Left lobe of liver (tissue), 2 donors: ENCODE results near the gene CYTH1. TPM values are rescaled to one million over a fixed set of nuclear protein-coding genes. Genes with fewer than 3 reads are reported as not detected.

Experiments used
- ATAC-seq: fragments of 200-7000 bp; cut with Tn5 transposase; one replicate; pipeline ENCODE4 v1.9.1; 2020; ENCODE audit warnings: mild to moderate bottlenecking, moderate library complexity
- DNase-seq: peaks from one replicate; pipeline ENCODE4 v3.0.0-alpha.2; 2020; ENCODE audit warnings: low spot score
- total RNA-seq: library from RNA; stranded (reverse); gene quantifications from one replicate; pipeline ENCODE4 v1.2.1, GENCODE V29; 2021
- donor health status: DM: no; HTN: no; CAD: no; lungs with moderate emphysema.
- donor health status: DM: no; HTN: yes; CAD: no.

CYTH1 gene
- total RNA-seq, 1 donor from 2014 or later = 32.1 TPM

- no peak for DNase-seq
- no peak for ATAC-seq
Observed at GRCh38 chr17:78806451-78806850, 24.4 kb upstream of the CYTH1 start.

- no peak for ATAC-seq
- DNase-seq = no peak
Observed at GRCh38 chr17:78805301-78805700, 23.2 kb upstream of the CYTH1 start.

- ATAC-seq (no peak), DNase-seq (no peak)
Observed at GRCh38 chr17:78804777-78805176, 22.7 kb upstream of the CYTH1 start.

DNA sequence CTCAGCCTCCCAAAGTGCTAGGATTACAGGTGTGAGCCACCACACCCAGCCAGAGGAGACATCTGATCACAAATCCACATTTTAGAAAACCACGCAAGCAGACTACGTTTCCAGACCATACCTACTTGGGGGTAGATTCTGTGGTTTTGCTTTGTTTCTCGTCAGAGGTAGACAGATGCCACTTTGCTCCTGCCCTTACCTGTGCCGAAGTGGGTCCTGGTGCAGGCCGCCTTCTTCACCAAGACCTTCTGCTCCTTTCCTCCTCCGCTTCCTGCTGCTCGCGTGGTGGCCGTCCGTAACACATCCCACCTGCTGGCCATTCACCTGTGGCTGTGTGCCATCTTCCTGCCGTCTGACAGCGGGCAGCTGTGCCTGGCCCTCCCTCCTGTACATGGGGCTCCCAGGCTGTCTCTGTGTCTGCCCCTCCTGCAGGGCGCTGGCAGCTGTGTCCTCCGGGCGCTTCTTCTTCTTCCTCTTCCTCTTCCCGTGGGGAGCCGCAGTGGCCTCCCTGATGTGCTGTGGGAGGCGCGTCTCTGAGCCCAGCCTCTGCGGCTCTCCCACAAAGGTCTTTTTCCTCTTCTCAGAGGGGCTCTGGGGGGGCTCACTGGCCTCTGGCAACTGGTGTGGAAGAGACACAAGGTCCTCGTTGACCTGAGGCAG is 21.2 kb upstream of the CYTH1 start:
- ATAC-seq (peak; percentile 13), DNase-seq (no peak)

GRCh38 chr17:78802459-78802858 is 20.4 kb upstream of the CYTH1 start:
- ATAC-seq (no peak), DNase-seq (no peak)

DNA sequence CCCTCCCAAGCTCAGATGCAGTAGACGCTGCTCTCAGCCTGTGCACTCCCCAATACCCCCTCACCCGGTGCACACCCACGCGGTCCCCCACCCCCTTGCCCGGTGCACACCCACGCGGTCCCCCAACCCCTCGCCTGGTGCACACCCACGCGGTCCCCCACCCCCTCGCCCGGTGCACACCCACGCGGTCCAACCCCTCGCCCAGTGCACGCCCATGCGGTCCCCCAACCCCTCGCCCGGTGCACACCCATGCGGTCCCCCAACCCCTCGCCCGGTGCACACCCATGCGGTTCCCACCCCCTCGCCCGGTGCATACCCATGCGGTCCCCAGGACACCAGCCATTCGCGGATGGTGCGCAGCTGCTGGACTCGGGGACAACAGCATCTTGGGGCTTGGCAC is 19.9 kb upstream of the CYTH1 start:
- ATAC-seq = no peak
- DNase-seq = no peak

DNA sequence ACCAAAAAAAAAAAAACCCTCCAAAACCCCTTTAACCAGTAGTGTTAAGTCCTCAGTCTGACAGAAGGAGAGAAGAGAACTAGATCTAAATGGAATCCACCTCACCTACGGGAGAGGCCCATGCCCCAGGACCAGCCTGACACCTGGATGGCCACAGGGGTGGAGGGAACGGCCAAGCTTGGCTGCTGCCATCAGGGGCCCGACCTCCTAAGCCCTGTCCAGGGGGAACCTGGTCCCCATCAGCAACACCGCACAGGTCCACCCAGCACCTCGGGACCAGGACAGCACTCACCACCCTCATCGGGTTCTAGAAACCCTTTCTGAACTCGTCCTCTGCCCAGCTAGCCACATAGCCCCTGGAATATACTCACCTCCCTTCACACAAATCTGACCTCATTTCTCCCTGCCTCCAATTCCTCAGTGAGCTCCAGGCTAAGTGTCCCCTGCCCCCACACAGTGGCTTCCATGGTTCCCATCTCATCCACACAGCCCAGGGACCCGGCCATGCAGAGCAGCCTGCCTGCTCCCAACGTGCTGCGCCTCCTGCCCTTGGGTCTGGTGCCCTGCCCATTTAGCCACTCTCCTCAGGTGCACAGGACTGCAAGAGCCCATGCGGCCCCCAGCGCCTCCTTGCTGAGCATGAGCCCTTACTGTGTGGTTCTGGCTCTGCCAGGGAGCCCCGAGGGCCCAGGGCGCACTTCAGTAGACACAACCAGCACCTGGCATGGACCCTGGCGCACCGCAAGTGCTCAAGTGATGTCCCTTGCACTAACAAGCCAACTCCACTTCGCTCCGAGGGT is 18.3 kb upstream of the CYTH1 start:
- ATAC-seq (no peak), DNase-seq (no peak)

DNA sequence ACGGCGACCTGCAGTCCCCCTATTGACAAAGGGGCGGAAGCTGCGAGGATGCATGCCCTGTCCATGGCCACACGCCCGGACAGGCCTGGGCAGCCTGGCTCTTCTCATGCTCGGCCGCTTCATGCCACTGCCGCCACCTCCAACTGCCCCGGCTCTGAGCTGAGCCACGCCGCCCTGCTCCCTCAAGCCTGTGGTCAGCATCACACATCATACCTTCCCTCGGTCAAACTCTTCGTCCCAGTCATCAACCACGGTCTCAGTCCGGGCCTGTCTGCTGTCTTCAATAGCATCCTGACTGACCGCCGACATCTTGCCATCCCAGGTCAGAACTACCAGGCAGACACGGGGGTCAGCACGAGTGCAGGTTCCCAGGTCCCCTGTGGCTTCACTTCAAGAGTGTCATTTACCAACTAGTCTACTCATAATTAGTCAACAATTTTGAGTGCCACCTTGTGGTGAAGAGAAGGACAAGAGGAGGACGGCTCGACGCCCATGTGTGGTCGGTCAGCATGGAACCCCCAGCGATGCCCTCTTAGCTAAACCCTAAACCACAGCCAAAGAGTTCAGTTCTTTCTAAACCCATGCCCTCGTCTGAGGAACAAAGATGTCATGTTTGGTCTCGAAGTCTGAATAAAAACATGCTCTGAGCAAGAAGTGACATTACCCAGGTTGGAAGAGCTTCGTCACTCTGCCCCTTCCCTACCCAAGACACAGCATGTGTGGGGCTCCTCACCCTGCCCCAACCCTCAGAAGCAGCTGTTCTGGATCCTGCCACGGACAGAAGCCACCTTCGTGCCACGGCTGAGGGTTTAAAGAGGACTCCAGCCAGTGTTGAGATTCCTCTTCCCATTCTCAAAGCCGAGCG is 16.9 kb upstream of the CYTH1 start:
- DNase-seq (no peak), ATAC-seq (peak; percentile 74)

DNA sequence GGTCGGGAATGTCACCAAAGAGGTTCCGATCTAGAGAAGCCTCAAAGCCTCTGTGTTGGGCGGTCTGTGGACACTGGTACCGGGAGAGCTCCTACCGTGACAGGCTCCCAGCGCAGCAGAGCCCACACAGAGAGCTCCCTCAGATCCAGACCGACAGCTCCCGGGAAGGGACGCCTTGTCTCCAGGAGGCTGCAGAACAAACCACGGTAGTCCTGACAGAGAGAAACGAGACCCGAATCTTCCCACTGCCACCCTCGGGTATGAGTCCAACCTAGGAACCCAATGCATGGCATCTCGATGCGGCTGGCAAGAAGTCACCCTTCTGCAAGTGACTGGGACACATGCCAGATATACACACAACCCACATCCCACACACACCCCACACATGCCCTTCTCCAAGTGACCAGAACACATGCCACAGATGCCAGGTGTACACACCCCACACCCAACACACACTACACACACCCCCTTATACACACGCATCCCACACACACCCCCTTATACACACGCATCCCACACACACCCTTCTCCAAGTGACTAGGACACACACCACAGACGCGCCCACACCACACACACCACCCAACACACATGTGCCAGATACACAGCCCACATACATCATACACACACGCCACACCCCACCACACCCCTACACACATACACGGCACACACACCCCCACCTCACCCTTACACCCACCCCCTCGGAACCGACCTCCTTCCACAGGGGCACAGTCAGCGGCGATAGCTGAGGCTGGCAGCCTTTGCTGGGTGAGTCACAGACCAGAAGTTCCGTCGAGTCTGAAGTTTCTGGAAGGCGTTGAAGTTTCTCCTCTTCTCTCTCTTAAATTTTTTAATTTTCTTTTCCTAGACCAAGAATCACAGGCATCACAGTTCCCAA is 15.9 kb upstream of the CYTH1 start:
- DNase-seq (no peak), ATAC-seq (no peak)

GRCh38 chr17:78797213-78797612 is 15.1 kb upstream of the CYTH1 start:
- no peak for ATAC-seq

DNA sequence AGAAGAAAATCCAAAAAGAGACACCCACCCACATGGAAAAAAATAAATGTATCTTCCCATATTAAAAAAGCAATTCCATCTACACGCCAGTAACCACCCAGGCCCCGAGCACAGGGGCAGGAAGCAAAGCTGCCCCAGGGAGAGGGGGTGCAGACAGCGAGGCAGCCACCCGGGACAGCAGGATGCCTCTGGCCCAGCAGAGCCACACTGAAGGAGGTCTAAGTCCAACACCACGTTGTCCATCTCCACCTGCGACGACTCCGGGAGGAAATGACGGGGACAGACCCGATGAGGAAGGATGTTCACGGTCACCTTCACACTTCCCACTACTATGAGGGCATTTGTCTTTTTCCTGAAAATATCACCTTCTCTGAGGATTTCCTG is 14.4 kb upstream of the CYTH1 start:
- ATAC-seq (no peak), DNase-seq (no peak)

More at GRCh38 chr17:78797213-78797612, 15.1 kb upstream of the CYTH1 start:
- DNase-seq = no peak

DNA sequence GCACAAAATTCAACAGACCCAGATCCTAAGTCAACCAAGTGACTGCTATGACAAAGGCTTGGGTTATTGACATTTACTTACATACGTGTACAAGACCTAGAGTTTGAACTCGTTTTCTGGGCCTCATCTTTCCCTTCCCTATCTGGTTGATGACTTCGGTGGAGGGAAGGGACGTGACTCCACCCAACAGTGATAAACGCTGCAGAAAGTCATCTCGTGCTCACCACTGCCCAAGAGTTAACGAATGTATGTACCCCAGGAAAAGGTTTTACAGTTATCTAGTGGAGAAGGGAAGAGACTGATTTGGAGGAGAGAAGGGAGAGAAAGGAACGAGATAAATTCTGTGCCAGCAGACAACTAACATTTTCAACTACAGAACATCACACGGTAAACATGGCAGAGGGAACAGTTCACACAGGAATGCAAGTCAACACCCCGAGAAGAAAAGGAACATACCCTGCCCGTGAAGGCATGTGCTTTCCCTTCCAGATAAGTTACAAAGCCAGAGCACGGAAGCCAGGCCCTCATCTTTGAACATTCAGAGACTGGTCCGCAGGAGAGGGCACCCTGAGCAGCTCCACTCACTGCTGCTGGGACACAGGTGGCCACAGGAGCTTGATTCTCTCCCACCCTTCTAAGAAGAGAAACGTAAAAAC is 13.9 kb upstream of the CYTH1 start:
- DNase-seq (no peak), ATAC-seq (no peak)

GRCh38 chr17:78794864-78795640 is 13.0 kb upstream of the CYTH1 start:
- no peak for DNase-seq
- no peak for ATAC-seq

DNA sequence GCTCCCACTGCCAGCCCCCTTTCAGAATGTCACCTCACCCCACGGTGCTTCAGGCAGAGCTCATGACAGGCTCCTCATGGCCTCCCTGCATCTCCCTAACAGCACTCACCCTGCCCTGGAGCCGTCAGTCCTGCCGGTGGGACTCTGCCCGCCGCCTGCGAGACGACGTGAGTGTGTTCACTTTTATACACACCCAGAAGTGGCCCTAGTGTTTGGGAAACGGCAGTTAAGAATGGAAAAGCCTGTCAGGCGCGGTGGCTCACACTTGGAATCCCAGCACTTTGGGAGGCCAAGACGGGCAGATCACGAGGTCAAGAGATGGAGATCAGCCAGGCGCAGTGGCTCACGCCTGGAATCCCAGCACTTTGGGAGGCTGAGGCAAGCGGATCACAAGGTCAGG is 12.3 kb upstream of the CYTH1 start:
- DNase-seq (no peak), ATAC-seq (no peak)

DNA sequence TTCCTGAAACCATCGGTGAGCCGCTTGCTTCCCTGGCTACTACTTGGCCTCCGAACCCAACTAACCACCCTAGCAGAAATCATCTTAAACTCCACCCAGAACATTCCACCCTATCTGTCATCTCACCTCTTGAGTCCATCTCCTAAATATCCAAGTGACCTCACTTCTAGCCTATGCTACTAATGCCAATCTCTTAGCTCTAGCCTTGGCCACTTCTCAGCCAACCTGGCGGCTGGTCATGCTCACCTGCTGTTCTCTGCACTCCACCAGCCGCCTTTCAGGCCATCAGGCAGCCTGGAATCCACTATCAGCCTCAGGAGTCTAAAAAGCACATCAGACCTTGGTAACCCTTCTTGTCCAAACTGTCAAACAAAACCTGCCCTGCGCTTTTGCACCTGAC is 11.9 kb upstream of the CYTH1 start:
- ATAC-seq (no peak), DNase-seq (no peak)

- ATAC-seq = no peak
- no peak for DNase-seq
Observed at GRCh38 chr17:78793415-78793814, 11.3 kb upstream of the CYTH1 start.

GRCh38 chr17:78791840-78792709 is 10.0 kb upstream of the CYTH1 start:
- DNase-seq (no peak), ATAC-seq (no peak)

- no peak for ATAC-seq
- no peak for DNase-seq
Observed at GRCh38 chr17:78790552-78790951, 8.5 kb upstream of the CYTH1 start.
